Adrenal gland (tissue), 12 donors: ENCODE data around the gene DKKL1. TPM values are rescaled to one million over a fixed set of nuclear protein-coding genes. Genes with fewer than 3 reads are reported as not detected.

Experiments used
- DNase-seq, 7 donors: peaks; one replicate each; pipeline ENCODE4 v3.0.0-alpha.2; 2019 to 2020
- H3K27ac ChIP-seq, 5 donors: fragments of 200-600 bp; sonication (generic) in 4 of 5; 1 replicate in 3 of 5; 2 replicates in 2 of 5; pipeline versions ENCODE4 v1.5.1 to v1.8.0; 2016 to 2020; ENCODE audit warnings: mild to moderate bottlenecking in 1 of 5
- H3K27me3 ChIP-seq: fragments of 200-600 bp; 2 replicates; pipeline ENCODE4 v1.8.0; 2021
- H3K36me3 ChIP-seq, 2 donors: fragments of 200-600 bp; replicated peaks in 1 of 2; 1 replicate in 1 of 2; 2 replicates in 1 of 2; pipeline versions ENCODE4 v1.5.1 to v1.8.0; 2018 to 2022
- H3K4me1 ChIP-seq, 2 donors: fragments of 200-600 bp; replicated peaks in 1 of 2; 1 replicate in 1 of 2; 2 replicates in 1 of 2; pipeline versions ENCODE4 v1.5.1 to v1.8.0; 2018 to 2021
- H3K4me3 ChIP-seq, 4 donors: fragments of 200-600 bp; sonication (generic) in 3 of 4; one replicate each; pipeline ENCODE4 v1.5.1; 2016 to 2018
- H3K9me3 ChIP-seq, 3 donors: fragments of 200-600 bp; sonication (generic) in 1 of 3; replicated peaks in 1 of 3; 1 replicate in 2 of 3; 2 replicates in 1 of 3; pipeline versions ENCODE4 v1.5.1 to v1.8.0; 2016 to 2021
- CTCF ChIP-seq, 6 experiments: fragments of 450-650 bp in 4 of 6; fragments of 200-600 bp in 2 of 6; sonication (generic) in 1 of 6; IDR thresholded peaks; 1 replicate in 5 of 6; 2 replicates in 1 of 6; pipeline versions ENCODE4 v1.5.1 to v1.8.0; 2016 to 2021; ENCODE audit warnings: antibody characterized with exemption in 6 of 6, mild to moderate bottlenecking in 2 of 6, moderate library complexity in 1 of 6
- POLR2A ChIP-seq, 2 donors: fragments of 450-650 bp; IDR thresholded peaks; one replicate each; pipeline ENCODE4 v1.6.1; 2017; ENCODE audit warnings: antibody characterized with exemption in 2 of 2, mild to moderate bottlenecking in 2 of 2, moderate library complexity in 1 of 2
- WGBS, 4 donors: extraction: QIAGEN DNeasy Blood & Tissue Kit in 2 of 4; methylation state at CpG; one replicate each; pipeline versions ENCODE4 v1.1.5 to v1.1.7; 2013 to 2017; 5-methylcytosine and 5-hydroxymethylcytosine counted together
- intact Hi-C, 2 donors: fragments of 100-400 bp; cut with DNase I; formaldehyde crosslinking; loops; one replicate each; pipeline versions ENCODE4 v1.14.1 to v1.15.0; 2022 to 2023
- polyA plus RNA-seq, 3 donors: library from polyadenylated mRNA; stranded (reverse); fragments of 200-250 nt in 2 of 3; fragments of 350-450 nt in 1 of 3; fragmentation: Illumina TruSeq in 1 of 3; extraction: RNeasy Lipid Tissue Mini Kit (QIAGEN cat#74804) in 1 of 3; gene quantifications; one replicate each; pipeline ENCODE4 v1.2.3, GENCODE V29; 2013 to 2014
- total RNA-seq, 9 donors: library from RNA; depleted of rRNA in 4 of 9; stranded (reverse); fragments of >200 nt in 4 of 9; fragments of 120-200 nt in 1 of 9; fragmentation: NEBNext Ultra II Directional in 1 of 9; extraction: Animal tissue kit (Norgen Biotek cat#: 25700) in 1 of 9; gene quantifications; one replicate each; pipeline versions ENCODE4 v1.1.0 to v1.2.4, GENCODE V29; 2013 to 2023
- donor health status: healthy with polysubstance abuse.
- donor health status: Bipolar disorder and iron deficiency.
- donor health status: DM: yes; HTN: yes; CAD: no.
- donor health status: DM: no; HTN: no; CAD: no.
- donor health status: DM: no; HTN: no; CAD: no.
- donor health status: DM: yes; HTN: yes; CAD: no.

DKKL1 gene
- total and polyA plus RNA-seq, 12 donors = 0.28 to 0.56 (median 0.44) TPM; not detected in 6

GRCh38 chr19:49333811-49334288 is 29.8 kb upstream of the DKKL1 start:
- Histone ChIP-seq H3K27me3 (no peaks in the 10 kb centered on the region), H3K36me3 (no peaks in the 10 kb centered on the region), H3K9me3 (no peaks in the 10 kb centered on the region), H3K4me1 (peaks cover 0 to 4% of the 10 kb centered on the region in 2 donors), H3K27ac (no peak overlapping the region), H3K4me3 (no peak overlapping the region)
- peak in 1 of 7 donors; percentile 50 for DNase-seq
- TF ChIP-seq CTCF (IDR thresholded peaks at IDR 0.05) (no peak), POLR2A (IDR thresholded peaks at IDR 0.05) (no peak)
- WGBS, 4 donors = 45 to 64% (median 57%) methylated on average over 1 to 8 of the region's 8 CpGs
- intact Hi-C loops = no loop called here

- Histone ChIP-seq H3K36me3 (no peaks in the 10 kb centered on the region), H3K27ac (no peak within 1 kb of the TSS), H3K9me3 (no peaks in the 10 kb centered on the region), H3K4me1 (peaks cover 6 to 8% of the 10 kb centered on the region in 2 donors), H3K27me3 (no peaks in the 10 kb centered on the region), H3K4me3 (peak within 1 kb of the TSS in 1 of 4 donors; percentile 41)
- intact Hi-C loops = no loop called here
- DNase-seq = peak in 2 of 7 donors; percentile 14 to 53
- 61 to 77% (median 69%) methylated on average over 13 of the region's 13 CpGs for WGBS, 4 donors
- no peak for TF ChIP-seq POLR2A (IDR thresholded peaks at IDR 0.05)
- no peak for TF ChIP-seq CTCF (IDR thresholded peaks at IDR 0.05)
These were observed 28.4 kb upstream of the DKKL1 start, which contains the start of gene CD37 for GRCh38 chr19:49335071-49335783. Gene CD37, plus strand, starts transcription at chr19:49335406. Its CDS starts 135 bp downstream, at chr19:49335541.

- DNase-seq = peak in 2 of 7 donors; percentile 15 to 16
These were observed 27.7 kb upstream of the DKKL1 start for GRCh38 chr19:49335784-49336481.

More at GRCh38 chr19:49335784-49336481, 27.7 kb upstream of the DKKL1 start:
- TF ChIP-seq POLR2A (IDR thresholded peaks at IDR 0.05) (no peak), CTCF (IDR thresholded peaks at IDR 0.05) (no peak)
- H3K4me3 ChIP-seq = peak overlapping the region in 1 of 4 donors; percentile 41
- H3K27ac ChIP-seq = no peak overlapping the region
- H3K9me3 ChIP-seq = no peaks in the 10 kb centered on the region
- H3K36me3 ChIP-seq = no peaks in the 10 kb centered on the region
- WGBS, 4 donors = 74 to 85% (median 78%) methylated on average over 14 of the region's 14 CpGs
- H3K27me3 ChIP-seq = no peaks in the 10 kb centered on the region
- H3K4me1 ChIP-seq = peaks cover 6 to 13% of the 10 kb centered on the region in 2 donors
- intact Hi-C loops = no loop called here
